Skin of body (tissue), 2 donors: Measurements from ENCODE around the gene KRT12. TPM values are rescaled to one million over a fixed set of nuclear protein-coding genes. Genes with fewer than 3 reads are reported as not detected.
"Not testable (repeated sequence)": the region's sequence is repeated elsewhere in the genome, so short reads cannot be mapped to it uniquely, and the experiment has no call there.

ENCODE experiments used
- DNase-seq: peaks from one replicate; lab custom pipeline; 2025; lab: John Stamatoyannopoulos, UW
- total RNA-seq: library from RNA; depleted of rRNA; stranded (reverse); fragments of >200 nt; gene quantifications from one replicate; pipeline ENCODE4 v1.2.3, GENCODE V29; 2014

Gene KRT12
- total RNA-seq, 1 donor from 2014 or later = 0.10 TPM

DNA sequence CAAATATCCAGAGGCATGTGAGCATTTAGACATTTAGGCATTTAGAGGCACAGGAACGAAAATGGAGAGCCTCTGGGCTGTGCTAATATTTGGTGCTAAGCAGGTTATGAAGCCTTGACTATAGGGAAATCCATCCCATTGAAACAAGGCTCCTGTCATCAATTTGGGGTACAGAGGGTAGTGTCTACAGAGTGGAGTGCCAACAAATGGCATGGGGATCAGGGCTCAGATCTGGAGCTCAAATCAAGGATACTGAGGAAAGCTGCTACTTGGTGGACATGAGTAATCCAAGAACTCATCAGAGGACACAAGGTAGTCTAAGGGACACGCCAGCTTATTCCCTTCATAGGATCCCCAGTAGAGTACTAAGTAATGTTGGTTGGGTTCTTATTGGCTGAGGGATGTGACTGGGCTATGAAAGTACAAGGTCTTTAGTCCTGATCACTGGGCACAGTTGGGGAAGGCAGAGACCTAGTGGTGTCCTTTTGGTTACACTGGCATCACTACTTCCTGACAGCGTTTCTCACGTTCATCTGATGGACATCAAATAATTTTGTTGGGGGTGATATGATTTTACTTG lies 49.8 kb downstream of the KRT12 start:
- no peak for DNase-seq

DNA sequence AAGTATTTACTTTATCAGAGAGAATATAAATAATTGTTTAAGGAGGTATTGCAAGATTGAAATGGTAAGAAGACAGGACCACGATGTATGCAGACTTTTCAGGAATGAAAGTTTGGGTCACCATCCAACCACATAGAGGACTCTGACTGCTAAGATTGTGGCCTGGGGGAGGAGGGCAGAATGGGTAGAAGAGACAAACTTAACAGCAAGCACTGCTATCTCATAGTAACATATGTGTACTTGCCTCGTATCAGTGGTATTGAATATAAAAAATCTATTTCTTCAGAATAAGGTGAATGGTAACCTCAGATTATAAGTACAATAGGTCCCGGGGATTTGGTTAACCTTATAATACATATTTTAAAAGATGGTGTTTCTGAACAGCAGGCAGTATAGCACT lies 50.5 kb downstream of the KRT12 start:
- no peak for DNase-seq

DNA sequence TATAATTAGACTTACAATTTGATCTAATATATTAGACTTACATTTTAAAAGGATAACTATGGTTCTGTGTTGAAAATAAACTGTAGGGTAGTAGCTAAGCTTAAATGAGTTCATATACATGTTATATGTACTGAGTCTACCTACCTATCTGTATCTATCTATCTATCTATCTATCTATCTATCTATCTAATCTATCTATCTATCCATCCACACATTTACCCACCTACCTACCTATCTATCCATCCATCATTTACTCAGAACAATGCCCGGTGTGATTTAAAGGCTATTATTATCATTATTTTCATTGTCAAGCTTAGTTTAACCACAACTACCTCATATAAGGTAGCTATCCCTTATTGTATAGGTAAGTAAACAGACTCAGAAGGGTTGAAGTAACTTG lies 51.6 kb downstream of the KRT12 start:
- DNase-seq = no peak

DNA sequence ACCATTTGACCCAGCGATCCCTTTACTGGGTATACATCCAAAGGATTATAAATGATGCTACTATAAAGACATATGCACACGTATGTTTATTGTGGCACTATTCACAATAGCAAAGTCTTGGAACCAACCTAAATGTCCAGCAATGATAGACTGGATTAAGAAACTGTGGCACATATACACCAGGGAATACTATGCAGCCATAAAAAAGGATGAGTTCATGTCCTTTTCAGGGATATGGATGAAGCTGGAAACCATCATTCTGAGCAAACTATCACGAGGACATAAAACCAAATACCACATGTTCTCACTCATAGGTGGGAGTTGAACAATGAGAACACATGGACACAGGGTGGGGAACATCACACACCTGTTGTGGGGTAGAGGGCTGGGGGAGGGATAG lies 52.4 kb downstream of the KRT12 start:
- DNase-seq = not testable (repeated sequence)

DNA sequence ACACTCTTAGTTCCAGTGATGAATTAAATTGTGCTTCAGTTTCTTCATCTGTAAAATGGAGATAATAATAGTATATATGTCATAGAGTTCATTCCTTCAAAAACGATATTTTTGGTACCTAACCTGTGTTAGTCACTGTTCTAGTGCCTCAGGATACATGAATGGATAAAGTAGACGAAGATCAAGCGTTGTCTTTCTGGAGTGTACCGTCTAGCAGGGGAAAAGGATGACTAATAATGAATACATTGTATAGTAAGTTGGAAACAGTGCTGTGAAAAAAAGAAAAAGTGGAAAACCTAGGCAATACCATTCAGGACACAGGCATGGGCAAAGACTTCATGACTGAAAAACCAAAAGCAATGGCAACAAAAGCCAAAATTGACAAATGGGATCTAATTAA lies 53.2 kb downstream of the KRT12 start:
- DNase-seq = no peak

DNA sequence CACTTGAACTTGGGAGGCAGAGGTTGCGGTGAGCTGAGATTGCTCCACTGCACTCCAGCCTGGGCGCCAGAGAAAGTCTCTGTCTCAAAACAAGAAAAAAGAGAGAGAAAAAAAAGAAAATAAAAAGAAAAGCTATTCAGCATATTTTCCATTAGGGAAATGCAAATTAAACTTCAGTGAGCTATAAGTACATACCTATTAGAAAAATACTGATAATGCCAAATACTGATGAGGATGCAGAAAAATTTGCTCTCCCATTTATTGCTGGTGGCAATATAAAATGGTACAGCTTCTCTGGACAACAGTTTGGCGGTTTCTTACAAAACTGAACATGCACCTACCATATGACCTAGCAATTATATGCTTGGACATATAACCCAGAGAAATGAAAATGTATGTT lies 54.4 kb downstream of the KRT12 start:
- no peak for DNase-seq

Other genes starting within 250 kb of the KRT12 start
- gene SMARCE1, start 219.4 kb downstream of the KRT12 start, total RNA-seq = 93.7 TPM
- gene KRT222, start 202.0 kb downstream of the KRT12 start, total RNA-seq = 0.49 TPM
- not detected for gene KRT24, start 163.5 kb downstream of the KRT12 start, total RNA-seq
- gene KRT25, start 111.9 kb downstream of the KRT12 start, total RNA-seq = 608 TPM
- 18.3 TPM for gene KRT26, start 95.0 kb downstream of the KRT12 start, total RNA-seq
- gene KRT27, start 84.7 kb downstream of the KRT12 start, total RNA-seq = 428 TPM
- 152 TPM for gene KRT28, start 67.3 kb downstream of the KRT12 start, total RNA-seq
- gene KRT10, start 44.6 kb downstream of the KRT12 start, total RNA-seq = 976 TPM
- gene KRT20, start 18.0 kb upstream of the KRT12 start, total RNA-seq = 0.39 TPM
- gene KRT23, start 70.4 kb upstream of the KRT12 start, total RNA-seq = 107 TPM
- 6.4 TPM for gene KRT39, start 99.7 kb upstream of the KRT12 start, total RNA-seq
- 7.7 TPM for gene KRT40, start 117.1 kb upstream of the KRT12 start, total RNA-seq
- 1.5 TPM for gene KRTAP3-3, start 126.9 kb upstream of the KRT12 start, total RNA-seq
- 2.3 TPM for gene KRTAP3-2, start 132.7 kb upstream of the KRT12 start, total RNA-seq
- gene KRTAP3-1, start 141.9 kb upstream of the KRT12 start, total RNA-seq = 5.3 TPM
- 14.1 TPM for gene KRTAP1-5, start 160.0 kb upstream of the KRT12 start, total RNA-seq
- not detected for gene KRTAP1-4, start 163.0 kb upstream of the KRT12 start, total RNA-seq
- gene KRTAP1-3, start 167.7 kb upstream of the KRT12 start, total RNA-seq = 12.2 TPM
- 7.5 TPM for gene KRTAP1-1, start 174.2 kb upstream of the KRT12 start, total RNA-seq
- 3.4 TPM for gene KRTAP2-1, start 180.1 kb upstream of the KRT12 start, total RNA-seq
- 6.5 TPM for gene KRTAP2-2, start 188.0 kb upstream of the KRT12 start, total RNA-seq
- 0.30 TPM for gene KRTAP2-3, start 192.9 kb upstream of the KRT12 start, total RNA-seq
- gene KRTAP2-4, start 198.7 kb upstream of the KRT12 start, total RNA-seq = 3.3 TPM
- 11.4 TPM for gene KRTAP4-7, start 216.9 kb upstream of the KRT12 start, total RNA-seq
- 3.1 TPM for gene KRTAP4-8, start 230.9 kb upstream of the KRT12 start, total RNA-seq
- gene KRTAP4-16, start 235.0 kb upstream of the KRT12 start, total RNA-seq = not detected
- gene KRTAP4-9, start 238.2 kb upstream of the KRT12 start, total RNA-seq = 5.2 TPM